Raji (cell line): ENCODE results near the gene TRAP1.

Experiments used
- POLR2A ChIP-seq: IDR thresholded peaks from 2 replicates; pipeline ENCODE4 v1.6.1; 2011; ENCODE audit warnings: low read depth, low read length, control low read depth; ENCODE audit not compliant: insufficient read depth

Gene TRAP1

DNA sequence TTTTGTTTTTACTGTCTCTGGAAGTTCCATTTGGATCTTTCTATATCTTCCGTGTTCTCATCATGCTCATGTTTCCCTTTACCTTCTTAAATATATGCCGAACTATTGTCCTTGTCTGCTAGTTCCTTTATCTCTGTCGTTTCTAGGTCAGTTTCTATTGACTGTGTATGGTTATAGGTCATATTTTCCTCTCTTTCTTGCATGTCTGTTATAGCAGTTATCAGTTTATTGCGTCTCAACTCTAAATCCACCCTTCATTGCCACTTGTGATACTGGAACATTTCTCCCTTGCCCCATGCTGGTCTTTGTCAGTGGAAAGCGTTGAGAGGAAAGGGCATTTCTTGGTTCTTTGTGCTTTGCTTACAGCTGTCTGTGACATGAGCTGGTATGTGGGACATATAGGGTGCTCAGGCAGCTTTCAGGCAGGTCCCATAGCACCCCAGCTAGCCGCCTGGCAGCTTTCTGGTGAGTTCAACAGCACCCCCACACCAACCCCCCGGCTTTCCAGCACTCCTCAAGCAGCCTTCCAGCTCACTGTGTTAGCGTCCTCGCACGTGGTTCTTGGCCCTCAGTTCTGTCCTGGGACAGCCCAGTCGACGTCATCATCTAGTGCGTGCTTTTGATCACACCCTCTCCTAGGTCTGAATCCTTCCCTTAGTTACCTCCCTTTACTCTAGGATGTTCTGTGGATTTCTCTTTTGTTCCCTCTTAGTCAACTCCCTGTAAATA is 78.2 kb downstream of the TRAP1 start:
- TF ChIP-seq POLR2A = no peak

DNA sequence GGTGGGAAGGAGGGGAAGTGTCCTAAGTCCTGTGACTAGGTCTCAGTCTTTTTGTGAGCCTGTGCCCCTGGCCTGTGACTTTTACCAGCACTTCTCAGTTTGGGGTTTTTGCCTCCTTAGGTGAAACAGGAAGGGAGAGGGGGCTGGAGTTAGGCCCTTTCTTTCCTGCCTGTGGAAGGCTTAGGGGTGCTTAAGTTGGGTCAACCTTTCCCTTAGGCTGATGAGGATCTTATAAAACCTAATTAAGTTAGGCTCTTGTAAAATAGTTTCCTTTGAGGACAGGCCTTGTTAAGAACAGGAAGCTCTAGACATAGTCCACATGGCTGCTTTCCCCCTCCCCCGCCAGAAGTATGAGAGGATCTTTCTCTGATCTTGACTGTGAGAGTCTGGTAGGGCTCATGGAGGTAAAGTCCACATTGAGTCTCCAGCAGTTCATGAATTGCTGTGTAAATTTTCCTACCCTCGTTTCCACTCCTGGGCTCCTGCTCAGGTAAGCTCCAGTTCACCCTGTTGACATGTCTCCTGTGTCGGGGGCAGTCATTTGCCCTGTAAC is 79.9 kb downstream of the TRAP1 start:
- peak; percentile 26; the same call in 1 of the 2 replicates for TF ChIP-seq POLR2A

DNA sequence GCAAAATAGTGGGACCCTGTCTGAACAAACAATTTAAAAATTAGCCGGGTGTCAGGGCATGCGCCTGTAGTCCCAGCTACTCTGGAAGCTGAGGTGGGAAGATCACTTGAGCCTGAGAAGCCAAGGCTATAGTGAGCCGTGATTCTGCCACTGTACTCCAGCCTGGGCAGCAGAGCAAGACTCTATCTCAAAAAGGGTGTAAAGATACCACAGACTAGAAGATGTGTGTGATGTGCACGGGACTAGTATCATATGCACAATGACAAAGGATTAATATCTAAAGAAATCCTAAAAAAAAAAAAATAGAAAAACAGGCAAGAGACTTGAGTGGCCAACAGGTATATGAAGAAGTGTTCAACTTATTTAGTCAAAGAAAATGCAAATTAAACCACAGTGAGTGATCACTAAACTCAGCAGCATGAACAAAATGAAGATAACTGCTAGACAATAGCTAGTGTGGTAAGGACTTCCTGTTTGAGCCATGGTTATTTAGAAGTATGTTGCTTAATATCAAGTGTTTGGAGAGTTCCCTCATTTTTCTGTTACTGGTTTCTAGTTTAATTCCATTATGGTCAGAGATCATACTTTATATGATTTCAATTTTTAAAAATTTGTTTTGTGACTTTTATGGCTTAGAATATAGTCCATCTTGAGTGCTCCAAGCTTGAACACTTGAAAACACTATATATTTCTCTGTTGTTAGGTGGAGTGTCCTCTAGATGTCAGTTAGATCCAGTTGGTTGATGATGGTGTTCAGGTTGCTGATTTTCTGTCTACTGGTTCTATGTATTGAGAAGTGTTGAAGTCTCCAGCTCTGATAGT is 91.2 kb downstream of the TRAP1 start:
- TF ChIP-seq POLR2A = peak; percentile 62

DNA sequence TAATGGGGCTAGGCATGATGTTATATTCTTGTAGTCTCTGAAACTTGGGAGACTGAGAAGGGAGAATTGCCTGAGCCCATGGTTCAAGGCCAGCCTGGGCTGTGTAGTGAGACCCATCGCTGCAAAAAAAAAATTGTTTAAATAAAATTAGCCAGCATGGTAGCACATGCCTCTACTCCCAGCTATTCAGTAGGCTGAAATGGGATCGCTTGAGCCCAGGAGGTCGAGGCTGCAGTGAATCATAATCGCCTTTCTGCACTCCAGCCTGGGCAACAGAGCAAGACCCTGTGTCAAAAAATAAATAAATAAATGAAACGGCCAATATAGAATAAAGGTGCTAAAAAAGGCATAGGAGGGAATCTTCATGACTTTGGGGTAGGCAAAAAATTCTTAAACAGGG is 92.0 kb downstream of the TRAP1 start:
- TF ChIP-seq POLR2A = no peak

DNA sequence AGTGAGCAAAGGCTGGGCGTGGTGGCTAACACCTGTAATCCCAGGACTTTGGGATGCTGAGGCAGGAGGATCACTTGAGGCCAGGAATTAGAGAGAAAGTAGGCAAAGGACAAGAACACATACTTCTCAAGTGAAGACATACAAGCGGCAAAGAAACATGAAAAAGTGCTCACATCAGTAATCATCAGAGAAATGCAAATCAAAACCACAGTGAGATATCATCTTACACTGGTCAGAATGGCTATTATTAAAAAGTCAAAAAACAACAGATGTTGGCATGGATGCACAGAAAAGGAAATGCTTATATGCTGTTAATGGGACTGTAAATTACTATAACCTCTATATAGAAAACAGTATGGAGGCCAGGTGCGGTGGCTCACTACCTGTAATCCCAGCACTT is 93.7 kb downstream of the TRAP1 start:
- peak; percentile 44; the same call in 1 of the 2 replicates for TF ChIP-seq POLR2A

DNA sequence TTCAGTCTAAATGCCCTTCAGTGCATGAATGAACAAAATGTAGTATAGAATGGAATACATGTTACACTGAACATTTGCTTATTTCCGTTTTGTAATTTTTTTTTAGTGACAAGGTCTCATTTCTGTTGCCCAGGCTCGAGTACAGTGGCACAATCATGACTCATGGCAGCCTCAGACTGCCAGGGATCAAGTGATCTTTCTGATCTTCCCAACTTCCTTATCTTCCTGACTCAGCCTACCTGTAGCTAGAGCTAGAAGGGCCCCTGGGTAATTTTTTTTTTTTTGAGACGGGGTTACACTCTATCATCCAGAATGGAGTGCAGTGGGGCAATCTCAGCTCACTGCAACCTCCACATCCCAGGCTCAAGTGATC is 98.6 kb downstream of the TRAP1 start:
- 0 out of 2 replicates have a peak, but pooled peaks have one; percentile 38 for TF ChIP-seq POLR2A

DNA sequence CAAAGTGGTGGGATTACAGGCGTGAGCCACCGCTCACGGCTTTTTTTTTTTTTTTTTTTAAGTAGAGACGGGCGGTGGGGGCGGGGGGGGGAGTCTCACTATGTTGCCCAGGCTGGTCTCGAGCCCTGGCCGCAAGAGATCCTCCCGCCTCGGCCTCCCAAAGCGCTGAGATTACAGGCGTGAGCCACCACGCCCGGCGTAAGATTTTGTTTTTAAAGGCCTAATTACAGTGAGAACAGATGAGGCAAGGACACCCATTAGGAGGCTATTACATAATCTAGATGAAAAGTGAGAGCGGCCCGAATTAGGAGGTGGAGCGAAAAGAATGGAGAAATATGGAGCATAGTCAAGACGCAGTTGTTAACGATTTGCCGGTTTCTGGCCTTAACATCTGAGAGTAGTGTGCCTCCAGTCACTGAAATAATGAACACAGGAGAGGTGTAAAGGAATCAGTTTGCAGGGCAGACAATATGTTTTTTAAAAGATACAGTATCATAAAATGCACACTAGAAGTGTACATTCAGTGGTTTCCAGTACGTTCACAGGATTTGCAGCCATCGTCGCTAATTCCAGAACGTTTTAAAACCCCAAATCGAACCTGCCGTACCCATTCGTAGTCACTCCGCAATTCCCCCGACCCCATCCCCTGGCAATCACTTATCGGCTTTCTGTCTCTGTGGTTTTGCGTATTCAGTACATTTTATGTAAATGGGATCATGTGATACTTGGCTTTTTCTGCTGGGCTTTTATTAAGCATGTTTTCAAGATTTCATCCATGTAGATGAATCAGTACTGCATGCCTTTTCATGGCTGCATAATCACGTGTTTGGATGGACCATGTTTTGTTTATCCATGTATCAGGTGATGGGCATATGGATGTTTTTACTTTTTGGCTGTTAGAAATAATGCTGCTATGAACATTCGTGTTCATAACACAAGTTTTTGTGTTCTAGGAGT is 104.5 kb downstream of the TRAP1 start:
- TF ChIP-seq POLR2A = peak; percentile 37; the same call in 1 of the 2 replicates

DNA sequence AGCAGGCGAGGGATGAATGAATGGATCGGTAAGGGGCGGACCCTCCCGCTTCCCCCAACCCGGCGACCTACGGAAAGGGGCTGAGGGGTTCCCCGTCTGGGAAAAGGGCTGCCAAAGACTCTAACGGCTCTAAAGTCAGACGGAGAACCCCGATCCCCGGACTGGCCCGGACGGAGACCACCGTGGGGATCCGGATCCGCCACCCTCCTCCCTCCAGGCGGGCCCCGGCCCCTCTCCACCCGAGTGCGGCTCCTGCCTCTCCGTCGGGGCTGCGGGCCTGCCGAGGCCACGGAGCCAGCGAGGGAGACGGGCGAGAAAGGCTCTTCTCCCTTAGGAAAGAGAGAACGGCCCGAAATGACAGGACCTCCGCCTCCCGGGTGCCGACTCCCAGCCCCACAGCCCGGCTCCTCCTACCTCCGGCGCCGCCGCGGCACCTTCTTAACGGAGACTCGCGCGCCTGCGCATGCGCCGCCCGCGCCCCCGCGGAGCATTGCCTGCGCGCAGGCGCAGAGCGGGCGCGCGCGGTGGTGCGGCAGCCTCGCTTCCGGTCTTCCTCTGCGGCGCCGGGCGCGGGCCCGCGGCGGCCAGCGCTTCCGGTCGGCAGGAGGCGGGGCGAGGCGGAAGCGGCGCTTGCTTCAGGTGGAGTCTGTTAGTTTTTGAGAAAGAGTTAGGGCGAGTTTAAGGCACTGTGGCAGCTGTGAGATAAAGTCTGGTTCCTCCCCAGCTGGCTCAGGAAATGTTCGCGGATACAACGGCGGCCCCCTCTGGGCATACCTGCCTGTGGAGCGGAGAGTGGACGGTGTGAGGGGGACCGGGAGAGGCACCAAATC is 106.0 kb downstream of the TRAP1 start, which contains the start of gene SLX4:
Gene SLX4, minus strand, starts transcription at position 461 of the 830 bp plus-strand sequence. CDS start 2,642 bp downstream, outside the sequence.
- peak; percentile 70 for TF ChIP-seq POLR2A

DNA sequence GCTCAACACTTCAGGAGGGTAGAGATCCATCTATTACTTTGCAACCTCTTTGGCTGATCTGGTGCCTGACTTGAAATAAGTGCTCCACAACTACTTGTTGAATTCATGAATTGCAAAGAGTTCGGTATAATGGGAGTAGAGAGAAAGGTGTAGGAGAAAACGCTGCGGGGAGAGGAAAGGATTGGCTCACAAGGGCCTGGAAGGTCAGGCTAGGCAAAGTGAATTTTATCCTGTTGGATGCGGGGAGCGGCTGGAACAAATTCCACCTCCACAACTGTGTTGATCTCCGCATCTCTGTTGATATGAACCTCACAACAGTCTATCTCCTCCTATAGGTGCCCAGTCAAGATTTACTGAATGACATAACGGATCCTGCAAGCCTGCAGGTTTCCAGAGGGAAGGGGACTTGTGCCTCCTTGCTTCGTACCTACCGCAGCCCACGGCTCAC is 106.6 kb downstream of the TRAP1 start:
- no peak for TF ChIP-seq POLR2A

DNA sequence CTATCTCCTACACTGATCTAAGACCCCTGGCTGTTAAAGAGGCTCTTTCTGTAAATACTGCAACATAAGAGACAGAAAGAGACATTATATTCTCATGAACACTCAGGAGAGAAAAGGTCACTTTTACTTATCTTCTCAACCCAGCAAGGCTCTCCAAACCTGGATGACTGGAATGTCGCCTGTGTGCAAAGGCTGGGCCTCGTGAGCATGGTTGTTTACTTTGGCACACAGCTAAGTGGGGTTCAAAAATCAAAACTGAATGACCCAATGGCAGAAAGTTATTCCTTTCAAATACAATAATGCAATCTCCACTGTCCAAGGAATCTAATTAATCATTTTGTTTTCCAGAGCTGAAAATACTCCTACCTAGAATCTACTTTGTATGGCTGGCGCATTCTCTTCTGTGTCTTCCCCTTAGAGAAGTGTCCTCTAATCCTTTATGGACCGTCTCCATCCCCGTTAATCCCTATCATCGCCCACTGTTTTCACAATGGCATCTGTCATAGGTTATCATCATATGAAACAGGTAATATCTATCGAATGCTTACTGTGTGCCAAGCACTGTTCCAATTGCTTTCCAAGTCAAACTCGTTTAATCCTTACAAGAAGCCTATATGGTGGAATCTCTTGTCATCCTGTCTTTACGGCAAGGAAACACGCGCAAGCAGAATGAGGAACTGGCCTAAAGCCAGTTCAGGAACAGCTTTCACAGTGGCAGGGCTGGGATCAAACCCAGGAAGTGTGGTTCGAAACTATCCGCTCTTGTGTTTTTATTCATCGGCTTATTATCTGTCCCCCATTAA is 107.2 kb downstream of the TRAP1 start:
- 0 out of 2 replicates have a peak, but pooled peaks have one; percentile 11 for TF ChIP-seq POLR2A

DNA sequence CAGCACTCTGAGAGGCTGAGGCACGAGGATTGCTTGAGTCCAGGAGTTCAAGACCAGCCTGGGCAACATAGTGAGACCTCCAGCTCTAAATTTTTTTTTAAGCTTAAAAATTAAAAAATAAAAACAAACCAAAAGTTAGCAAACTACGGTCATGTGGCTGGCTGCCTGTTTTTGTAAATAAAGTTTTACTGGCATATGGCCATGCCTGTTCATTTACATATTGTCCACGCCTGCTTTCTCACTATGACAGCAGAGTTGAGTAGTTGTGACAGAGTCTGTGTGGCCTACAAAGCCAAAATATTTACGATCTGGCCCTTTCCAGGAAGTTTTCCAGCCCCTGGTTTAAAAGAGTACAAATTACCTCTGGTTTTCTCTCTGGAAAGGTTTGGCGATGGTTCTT is 109.3 kb downstream of the TRAP1 start:
- 0 out of 2 replicates have a peak, but pooled peaks have one; percentile 23 for TF ChIP-seq POLR2A
